ENCODE results near the gene NCAPD3. TPM values are rescaled to one million over a fixed set of nuclear protein-coding genes. Genes with fewer than 3 reads are reported as not detected.

NCAPD3 gene
- total RNA-seq, 1 experiment from 2014 or later, result 13.4 TPM

- no peak for DNase-seq (ENCODE audit: low read depth, low spot score)
- in situ Hi-C loops (cut with HindIII; ENCODE audit: low pct_unique_long_range_greater_than_20kb, low sequenced_read_pairs), result no loop called here
Measured at GRCh38 chr11:134236834-134237556, 13.2 kb upstream of the NCAPD3 start.

GRCh38 chr11:134235399-134235798 lies 11.6 kb upstream of the NCAPD3 start:
- no peak for DNase-seq (ENCODE audit: low read depth, low spot score)
- in situ Hi-C loops (cut with HindIII; ENCODE audit: low pct_unique_long_range_greater_than_20kb, low sequenced_read_pairs), result no loop called here

- in situ Hi-C loops (cut with HindIII; ENCODE audit: low pct_unique_long_range_greater_than_20kb, low sequenced_read_pairs), result no loop called here
- DNase-seq (ENCODE audit: low read depth, low spot score), result no peak
Measured at GRCh38 chr11:134233729-134234179, 10.0 kb upstream of the NCAPD3 start.

DNA sequence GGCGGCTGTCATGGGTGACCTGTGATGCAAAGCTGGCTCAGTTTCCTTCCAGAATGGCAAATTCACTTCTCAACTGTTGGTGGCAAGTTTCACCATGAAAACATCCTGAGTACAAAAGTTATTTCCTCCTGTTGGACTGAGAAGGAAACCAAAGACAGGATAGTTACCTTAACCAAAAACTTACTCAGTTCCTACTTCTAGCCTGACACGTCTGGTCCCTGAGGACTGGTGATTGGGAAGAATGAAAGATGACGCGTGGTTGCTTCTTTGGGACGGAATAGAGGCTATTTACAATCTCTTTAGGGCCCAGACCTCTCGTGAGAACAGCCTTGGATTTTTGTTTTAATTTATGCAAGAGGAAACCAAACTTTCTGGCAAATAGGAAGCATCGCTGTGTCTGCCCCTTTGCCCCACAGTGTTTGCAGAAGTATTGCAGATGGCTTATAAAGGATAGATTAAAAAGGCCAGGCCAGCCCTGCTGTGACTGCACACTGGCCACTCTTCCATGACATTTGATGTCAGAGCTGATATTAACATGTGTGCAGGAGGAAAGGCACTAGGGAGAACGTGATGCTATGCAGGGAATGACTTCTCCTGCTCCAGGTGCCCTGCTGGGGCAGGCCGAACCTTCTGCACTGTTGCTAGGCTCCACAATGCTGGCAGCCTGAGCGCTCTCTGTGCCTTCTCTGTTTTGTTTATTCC lies 8.3 kb upstream of the NCAPD3 start:
- in situ Hi-C loops (cut with HindIII; ENCODE audit: low pct_unique_long_range_greater_than_20kb, low sequenced_read_pairs), result no loop called here
- no peak for DNase-seq (ENCODE audit: low read depth, low spot score)

GRCh38 chr11:134230339-134230738 lies 6.6 kb upstream of the NCAPD3 start:
- in situ Hi-C loops (cut with HindIII; ENCODE audit: low pct_unique_long_range_greater_than_20kb, low sequenced_read_pairs), result no loop called here
- no peak for DNase-seq (ENCODE audit: low read depth, low spot score)

DNA sequence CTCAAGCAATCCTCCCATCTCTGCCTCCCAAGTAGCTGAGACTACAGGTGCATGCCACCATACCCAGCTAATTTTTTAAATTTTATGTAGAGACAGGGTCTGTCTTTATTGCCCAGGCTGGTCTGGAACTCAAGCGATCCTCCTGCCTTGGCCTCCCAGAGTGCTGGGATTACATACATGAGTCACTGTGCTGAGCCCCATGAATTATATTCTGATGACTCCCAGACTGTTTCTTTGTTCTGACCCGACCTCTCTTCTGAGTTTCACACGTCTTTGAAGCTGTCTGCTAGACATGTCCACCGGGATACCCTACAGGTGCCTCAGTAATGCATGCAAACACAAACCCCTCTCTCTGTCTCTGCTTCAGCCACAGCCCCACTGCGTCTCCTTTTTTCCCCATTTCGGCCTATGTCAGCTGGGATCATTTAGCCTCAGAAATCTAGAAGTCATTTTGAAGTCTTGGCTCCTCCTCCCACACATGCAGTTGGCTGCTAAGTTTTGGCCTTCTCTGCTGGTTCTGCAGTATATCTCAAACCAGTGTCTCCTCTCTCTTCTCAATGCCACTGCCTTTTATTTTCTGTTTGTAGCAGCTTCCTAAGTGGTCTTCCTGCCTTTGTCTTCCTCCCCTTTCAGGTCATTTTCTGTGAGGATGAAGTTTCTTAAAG lies 5.5 kb upstream of the NCAPD3 start:
- in situ Hi-C loops (cut with HindIII; ENCODE audit: low pct_unique_long_range_greater_than_20kb, low sequenced_read_pairs), result no loop called here
- no peak for DNase-seq (ENCODE audit: low read depth, low spot score)

DNA sequence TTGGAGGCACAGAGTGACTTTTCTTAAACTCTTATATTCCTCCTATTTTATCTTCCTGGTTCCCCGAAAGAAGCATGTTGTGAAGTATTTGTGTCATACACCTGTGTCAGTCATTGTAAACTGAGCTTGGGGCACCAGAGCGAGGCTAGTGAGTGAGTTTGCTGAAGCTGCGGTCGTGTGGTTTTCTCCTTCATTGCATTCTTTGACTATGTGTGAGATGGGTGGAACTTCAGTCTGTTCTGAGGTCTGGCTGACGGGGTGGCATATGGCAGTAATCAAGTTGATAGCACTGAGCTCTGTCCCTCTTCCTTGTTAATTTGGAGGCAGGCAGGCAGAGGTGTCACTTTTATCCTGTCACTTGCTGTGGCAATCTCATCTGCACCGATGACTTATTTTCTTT lies 4.9 kb upstream of the NCAPD3 start:
- DNase-seq (ENCODE audit: low read depth, low spot score), result no peak
- in situ Hi-C loops (cut with HindIII; ENCODE audit: low pct_unique_long_range_greater_than_20kb, low sequenced_read_pairs), result no loop called here

DNA sequence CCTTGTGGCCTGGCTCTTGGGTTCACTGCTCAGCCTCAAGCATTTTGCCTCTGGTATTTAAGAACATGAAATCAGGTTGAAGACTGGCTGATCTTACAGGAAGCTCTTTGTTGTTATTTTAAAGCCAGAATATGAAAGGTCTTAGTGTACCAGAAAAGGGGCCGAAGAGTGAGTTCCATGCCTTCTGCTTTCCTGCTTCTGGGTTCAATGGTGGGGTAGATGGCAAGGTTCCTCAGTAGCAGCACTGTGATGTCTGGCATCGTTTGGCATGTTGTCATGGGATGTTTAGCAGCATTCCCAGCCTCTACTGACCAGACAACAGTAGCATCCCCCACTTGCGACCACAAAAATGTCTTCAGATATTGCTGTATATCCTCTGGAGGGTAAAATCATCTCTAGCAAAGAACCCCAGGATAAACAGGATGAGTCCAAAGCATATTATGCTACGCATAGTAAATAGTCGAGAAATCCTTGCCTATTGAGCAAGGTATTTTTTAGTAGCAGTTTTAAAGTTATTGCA lies 3.1 kb upstream of the NCAPD3 start:
- in situ Hi-C loops (cut with HindIII; ENCODE audit: low pct_unique_long_range_greater_than_20kb, low sequenced_read_pairs), result no loop called here
- DNase-seq (ENCODE audit: low read depth, low spot score), result no peak

DNA sequence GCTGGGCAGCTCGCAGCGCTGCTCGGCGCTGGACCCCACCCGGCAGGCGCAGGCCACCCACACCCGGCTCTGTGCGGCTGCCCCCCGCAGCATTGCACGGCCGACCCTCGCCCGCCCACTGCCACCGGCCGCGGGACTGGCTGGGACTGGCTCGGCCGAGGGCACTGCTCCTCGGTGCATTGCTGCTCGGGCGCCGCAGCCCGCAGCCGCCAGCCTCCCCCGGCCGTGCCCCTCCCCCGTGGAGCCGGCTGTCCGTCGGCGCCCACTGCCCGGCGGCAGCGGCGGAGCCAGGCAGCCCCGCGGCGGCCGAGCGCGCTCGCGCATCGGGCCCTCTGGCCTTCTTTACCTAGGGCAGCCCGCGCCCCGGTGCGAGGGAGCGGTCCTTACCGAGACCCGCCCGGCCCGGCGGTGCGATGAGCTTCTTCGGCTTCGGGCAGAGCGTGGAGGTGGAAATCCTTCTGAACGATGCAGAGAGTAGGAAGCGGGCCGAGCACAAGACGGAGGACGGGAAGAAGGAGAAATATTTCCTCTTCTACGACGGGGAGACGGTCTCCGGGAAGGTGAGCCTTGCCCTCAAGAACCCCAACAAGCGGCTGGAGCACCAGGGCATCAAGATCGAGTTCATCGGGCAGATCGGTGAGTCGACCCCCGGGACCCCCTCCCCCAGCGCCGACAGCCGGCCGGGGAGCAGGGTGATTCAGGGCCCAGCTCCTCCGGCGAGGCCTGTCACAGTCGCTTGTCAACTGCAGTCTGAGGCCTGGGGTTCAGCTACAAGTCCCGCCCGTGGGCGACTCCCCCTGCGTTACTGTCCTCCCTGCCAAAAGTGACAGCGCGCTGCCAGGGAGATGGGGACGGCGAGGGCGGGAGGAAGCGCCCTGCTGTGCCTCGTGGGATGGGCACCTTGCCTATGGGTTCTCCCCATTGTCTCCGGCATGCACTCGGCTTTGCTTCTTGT lies 1.2 kb upstream of the NCAPD3 start:
- in situ Hi-C loops (cut with HindIII; ENCODE audit: low pct_unique_long_range_greater_than_20kb, low sequenced_read_pairs), result no loop called here
- peak; percentile 1 for DNase-seq (ENCODE audit: low read depth, low spot score)

DNA sequence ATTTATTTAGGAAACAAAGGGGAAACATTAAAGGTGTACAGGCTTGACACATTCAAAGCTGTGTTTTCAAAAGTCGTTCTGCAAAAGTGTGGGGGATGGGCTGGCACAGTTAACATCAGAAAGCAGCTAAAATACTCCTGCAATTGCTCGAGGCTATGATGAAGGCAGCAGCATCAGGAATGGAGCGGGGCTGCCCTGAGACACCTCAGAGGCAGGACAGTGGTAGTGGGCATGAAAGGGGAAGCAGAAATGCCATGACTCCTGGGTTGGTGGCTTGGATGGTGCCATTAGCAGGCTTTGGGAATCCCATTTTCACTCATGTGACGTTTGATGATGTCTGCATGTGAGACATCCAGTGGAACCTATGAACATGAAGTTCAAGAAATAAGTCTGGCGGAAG lies 646 bp downstream of the NCAPD3 start:
- no peak for DNase-seq (ENCODE audit: low read depth, low spot score)
- in situ Hi-C loops (cut with HindIII; ENCODE audit: low pct_unique_long_range_greater_than_20kb, low sequenced_read_pairs), result no loop called here

- DNase-seq (ENCODE audit: low read depth, low spot score), result no peak
- in situ Hi-C loops (cut with HindIII; ENCODE audit: low pct_unique_long_range_greater_than_20kb, low sequenced_read_pairs), result no loop called here
Measured at GRCh38 chr11:134216816-134217215, 7.0 kb downstream of the NCAPD3 start.

GRCh38 chr11:134215836-134216235 lies 7.9 kb downstream of the NCAPD3 start:
- in situ Hi-C loops (cut with HindIII; ENCODE audit: low pct_unique_long_range_greater_than_20kb, low sequenced_read_pairs), result no loop called here
- DNase-seq (ENCODE audit: low read depth, low spot score), result no peak

DNA sequence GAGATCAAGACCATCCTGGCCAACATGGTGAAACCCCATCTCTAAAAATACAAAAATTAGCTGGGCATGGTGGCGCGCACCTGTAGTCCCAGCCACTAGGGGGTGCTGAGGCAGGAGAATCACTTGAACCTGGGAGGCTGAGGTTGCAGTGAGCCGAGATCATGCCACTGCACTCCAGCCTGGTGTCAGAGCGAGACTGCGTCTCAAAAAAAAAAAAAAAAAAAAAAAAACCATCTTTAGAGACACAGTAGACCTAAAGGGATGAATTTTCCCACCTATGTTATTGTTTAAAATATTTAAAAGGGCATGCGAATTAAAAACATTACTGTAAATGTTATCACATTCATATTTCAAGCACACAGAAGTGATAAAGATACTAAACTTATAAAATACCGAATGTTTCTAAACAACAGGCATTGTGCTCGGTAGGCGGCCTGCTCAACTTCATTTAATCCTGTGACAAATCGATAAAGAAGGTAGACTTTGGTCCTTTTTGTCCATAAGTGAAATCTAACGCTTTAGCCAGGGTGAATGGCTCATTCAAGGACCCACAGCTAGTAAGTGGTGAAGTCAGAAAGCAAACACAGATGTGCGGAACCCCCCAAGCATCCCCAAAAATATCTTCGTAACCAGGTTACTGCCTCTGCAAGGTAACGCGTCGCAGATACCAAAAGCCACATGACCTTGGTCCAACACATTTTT lies 16.1 kb downstream of the NCAPD3 start:
- peak; percentile 43 for DNase-seq (ENCODE audit: low read depth, low spot score)
- in situ Hi-C loops (cut with HindIII; ENCODE audit: low pct_unique_long_range_greater_than_20kb, low sequenced_read_pairs), result no loop called here

DNA sequence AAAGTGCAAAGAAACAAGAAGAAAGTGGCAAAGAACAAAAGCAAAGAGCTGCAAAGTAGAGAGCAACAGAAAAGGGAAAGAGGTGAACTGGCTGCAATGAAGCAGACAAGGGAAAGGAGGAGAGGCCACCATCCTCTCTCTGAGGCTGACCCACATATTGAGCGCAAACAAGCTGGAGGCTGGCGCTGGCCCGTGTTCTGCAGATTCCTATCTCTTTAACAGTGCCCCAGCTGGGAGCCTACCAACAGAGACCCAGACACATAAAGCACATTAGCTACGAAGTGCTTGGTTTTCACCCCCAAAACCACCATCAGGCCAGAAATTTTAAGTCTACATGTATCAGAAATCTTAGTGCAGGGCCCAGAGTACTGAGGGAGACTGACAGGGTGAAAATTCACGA lies 17.6 kb downstream of the NCAPD3 start:
- DNase-seq (ENCODE audit: low read depth, low spot score), result no peak
- in situ Hi-C loops (cut with HindIII; ENCODE audit: low pct_unique_long_range_greater_than_20kb, low sequenced_read_pairs), result no loop called here

GRCh38 chr11:134205729-134206128 lies 18.0 kb downstream of the NCAPD3 start:
- in situ Hi-C loops (cut with HindIII; ENCODE audit: low pct_unique_long_range_greater_than_20kb, low sequenced_read_pairs), result no loop called here
- DNase-seq (ENCODE audit: low read depth, low spot score), result no peak

- in situ Hi-C loops (cut with HindIII; ENCODE audit: low pct_unique_long_range_greater_than_20kb, low sequenced_read_pairs), result no loop called here
- no peak for DNase-seq (ENCODE audit: low read depth, low spot score)
Measured at GRCh38 chr11:134202661-134203060, 21.1 kb downstream of the NCAPD3 start.

- DNase-seq (ENCODE audit: low read depth, low spot score), result no peak
- in situ Hi-C loops (cut with HindIII; ENCODE audit: low pct_unique_long_range_greater_than_20kb, low sequenced_read_pairs), result no loop called here
Measured at GRCh38 chr11:134200688-134201087, 23.1 kb downstream of the NCAPD3 start.

All from SK-MEL-5 (cell line).